Measurements from ENCODE around the gene GNAS-AS1. TPM values are rescaled to one million over a fixed set of nuclear protein-coding genes. Genes with fewer than 3 reads are reported as not detected.

The GNAS-AS1 gene
- total RNA-seq, 1 donor from 2014 or later, result 5.9 TPM

- H3K27ac Mint-ChIP-seq, result peak overlapping the region; percentile 47
- H3K36me3 Mint-ChIP-seq, result no peaks in the 10 kb centered on the region
- H3K4me1 Mint-ChIP-seq, result peaks cover 53% of the 10 kb centered on the region
- no peak for DNase-seq (ENCODE audit: low spot score in 2 of 2, unreplicated experiment in 2 of 2)
- H3K4me3 Mint-ChIP-seq, result no peak overlapping the region
- TF ChIP-seq CTCF (IDR thresholded peaks at IDR 0.05; ENCODE audit: unreplicated experiment), result no peak
- no peaks in the 10 kb centered on the region for H3K27me3 Mint-ChIP-seq (ENCODE audit: low read depth)
- no peaks in the 10 kb centered on the region for H3K9me3 Mint-ChIP-seq
Observed at GRCh38 chr20:58877976-58878360, 27.3 kb upstream of the GNAS-AS1 start.

GRCh38 chr20:58877050-58877975 is 26.6 kb upstream of the GNAS-AS1 start:
- DNase-seq (ENCODE audit: low spot score in 2 of 2, unreplicated experiment in 2 of 2), result no peak

GRCh38 chr20:58876437-58876836 is 25.7 kb upstream of the GNAS-AS1 start:
- Mint-ChIP-seq H3K27ac (no peak overlapping the region), H3K9me3 (no peaks in the 10 kb centered on the region), H3K4me1 (peaks cover 44% of the 10 kb centered on the region), H3K27me3 (ENCODE audit: low read depth) (no peaks in the 10 kb centered on the region), H3K4me3 (no peak overlapping the region), H3K36me3 (no peaks in the 10 kb centered on the region)
- TF ChIP-seq CTCF (IDR thresholded peaks at IDR 0.05; ENCODE audit: unreplicated experiment), result no peak
- DNase-seq (ENCODE audit: low spot score in 2 of 2, unreplicated experiment in 2 of 2), result no peak

More at GRCh38 chr20:58877050-58877975, 26.6 kb upstream of the GNAS-AS1 start:
- Mint-ChIP-seq H3K27ac (peak overlapping the region; percentile 47), H3K9me3 (no peaks in the 10 kb centered on the region), H3K36me3 (no peaks in the 10 kb centered on the region), H3K4me3 (no peak overlapping the region), H3K4me1 (peaks cover 46% of the 10 kb centered on the region), H3K27me3 (ENCODE audit: low read depth) (no peaks in the 10 kb centered on the region)
- TF ChIP-seq CTCF (IDR thresholded peaks at IDR 0.05; ENCODE audit: unreplicated experiment), result no peak

GRCh38 chr20:58875541-58876134 is 24.9 kb upstream of the GNAS-AS1 start:
- Mint-ChIP-seq H3K4me1 (peaks cover 46% of the 10 kb centered on the region), H3K27me3 (ENCODE audit: low read depth) (no peaks in the 10 kb centered on the region), H3K4me3 (no peak overlapping the region), H3K9me3 (no peaks in the 10 kb centered on the region), H3K27ac (no peak overlapping the region), H3K36me3 (no peaks in the 10 kb centered on the region)
- DNase-seq (ENCODE audit: low spot score in 2 of 2, unreplicated experiment in 2 of 2), result no peak
- TF ChIP-seq CTCF (IDR thresholded peaks at IDR 0.05; ENCODE audit: unreplicated experiment), result no peak

- Mint-ChIP-seq H3K27ac (no peak overlapping the region), H3K36me3 (no peaks in the 10 kb centered on the region), H3K4me1 (peaks cover 44% of the 10 kb centered on the region), H3K27me3 (ENCODE audit: low read depth) (no peaks in the 10 kb centered on the region), H3K4me3 (no peak overlapping the region), H3K9me3 (no peaks in the 10 kb centered on the region)
- no peak for TF ChIP-seq CTCF (IDR thresholded peaks at IDR 0.05; ENCODE audit: unreplicated experiment)
- no peak for DNase-seq (ENCODE audit: low spot score in 2 of 2, unreplicated experiment in 2 of 2)
Observed at GRCh38 chr20:58875111-58875510, 24.4 kb upstream of the GNAS-AS1 start.

Measured in mesothelial cell of epicardium (in vitro differentiated cells).